ENCODE results near the gene ADM2.
A peak's percentile ranks its signal among the peaks of the same experiment; 100 is the strongest.
"Not testable (repeated sequence)": the region's sequence is repeated elsewhere in the genome, so short reads cannot be mapped to it uniquely, and the experiment has no call there.

Gene ADM2

DNA sequence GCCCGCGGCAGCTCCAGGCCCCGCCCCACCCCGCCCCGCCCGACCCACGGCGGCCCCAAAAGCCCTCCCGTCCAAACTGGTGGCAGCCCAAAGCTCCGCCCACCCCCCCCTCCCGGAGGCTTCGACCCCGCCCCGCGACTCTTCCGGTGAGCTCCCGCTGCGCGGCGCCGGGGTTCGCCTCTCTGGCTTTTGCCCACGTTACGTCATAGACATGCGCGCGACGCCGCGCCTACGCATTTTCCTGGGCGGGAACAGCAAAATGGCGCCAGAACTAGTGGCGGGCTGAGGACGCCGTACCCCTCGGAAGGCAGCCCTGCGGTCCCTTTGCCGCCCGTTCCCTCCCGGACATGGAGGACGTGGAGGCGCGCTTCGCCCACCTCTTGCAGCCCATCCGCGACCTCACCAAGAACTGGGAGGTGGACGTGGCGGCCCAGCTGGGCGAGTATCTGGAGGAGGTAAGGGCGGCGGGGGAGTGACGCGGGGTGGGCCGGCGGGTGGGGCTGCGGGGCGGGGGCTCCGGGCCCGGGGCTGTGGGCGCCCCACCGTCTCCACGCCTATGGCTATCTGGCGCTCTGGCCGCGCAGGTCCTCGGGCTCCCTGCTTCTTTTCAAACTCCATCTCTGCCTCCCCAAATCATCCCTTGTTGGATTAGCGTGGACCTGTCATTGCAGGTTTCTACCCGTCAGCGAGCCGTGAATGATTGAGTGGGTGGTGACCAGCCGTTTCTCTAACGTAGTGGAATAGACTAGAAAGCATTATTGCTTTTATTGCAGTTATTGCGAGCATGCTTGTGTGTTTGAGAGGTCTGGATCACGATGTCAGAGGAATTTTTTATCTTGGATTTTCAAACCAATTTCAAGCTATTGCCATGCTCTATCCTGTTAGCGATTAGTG is 26.9 kb downstream of the ADM2 start, which contains the start of gene NCAPH2:
Gene NCAPH2 (plus strand): TSS at position 234 of the 894 bp plus-strand sequence. CDS start 114 bp downstream, at position 348.
- no peak for DNase-seq

DNA sequence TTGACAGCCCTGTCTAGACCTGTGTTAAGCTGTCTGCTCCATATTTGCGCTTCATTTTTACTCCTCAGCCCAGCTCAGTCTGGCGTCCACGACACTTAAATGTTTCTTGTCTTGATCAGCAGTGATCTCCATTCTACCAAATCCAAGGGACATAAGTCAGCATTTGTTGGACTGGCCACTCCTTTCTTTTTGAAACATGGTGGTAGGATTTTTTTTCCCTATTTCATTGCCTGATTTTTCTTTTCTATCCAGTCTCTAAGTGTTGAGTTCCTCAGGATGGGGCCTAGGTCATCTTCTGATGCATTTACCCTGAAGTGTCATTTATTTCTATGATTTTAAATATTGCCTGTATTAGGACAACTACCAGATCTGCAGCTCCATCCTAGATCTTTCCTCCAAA is 27.6 kb downstream of the ADM2 start:
- no peak for DNase-seq

DNA sequence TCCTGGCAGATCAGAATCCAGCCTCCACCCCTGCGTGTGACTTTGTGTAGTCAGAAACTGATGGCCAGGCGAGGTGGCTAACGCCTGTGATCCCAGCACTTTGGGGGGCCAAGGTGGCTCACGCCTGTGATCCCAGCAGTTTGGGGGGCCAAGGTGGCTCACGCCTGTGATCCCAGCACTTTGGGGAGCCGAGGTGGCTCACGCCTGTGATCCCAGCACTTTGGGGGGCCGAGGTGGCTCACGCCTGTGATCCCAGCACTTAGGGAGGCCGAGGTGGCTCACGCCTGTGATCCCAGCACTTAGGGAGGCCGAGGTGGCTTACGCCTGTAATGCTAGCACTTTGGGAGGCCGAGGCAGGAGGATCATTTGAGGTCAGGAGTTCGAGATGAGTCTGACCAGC is 31.8 kb downstream of the ADM2 start:
- DNase-seq, result no peak

DNA sequence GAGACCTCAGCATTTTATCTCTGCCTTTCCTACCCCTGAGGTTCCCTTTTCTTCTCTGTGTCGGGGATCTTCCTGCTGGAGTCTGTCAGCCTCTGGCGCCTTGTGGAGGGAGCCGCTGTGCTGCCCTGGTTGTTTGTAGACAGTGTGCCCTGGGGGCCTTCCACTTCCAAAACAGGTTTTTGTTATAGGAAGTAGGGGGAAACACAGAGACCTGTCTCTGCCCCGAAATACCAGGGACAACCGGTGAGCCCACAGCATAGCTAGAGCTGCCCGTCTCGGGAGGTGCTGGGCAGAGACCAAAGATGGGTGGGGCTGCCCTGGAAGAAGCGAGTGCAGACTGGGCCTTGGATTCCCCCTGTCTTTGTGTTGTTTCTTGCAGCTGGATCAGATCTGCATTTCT is 34.7 kb downstream of the ADM2 start:
- no peak for DNase-seq

DNA sequence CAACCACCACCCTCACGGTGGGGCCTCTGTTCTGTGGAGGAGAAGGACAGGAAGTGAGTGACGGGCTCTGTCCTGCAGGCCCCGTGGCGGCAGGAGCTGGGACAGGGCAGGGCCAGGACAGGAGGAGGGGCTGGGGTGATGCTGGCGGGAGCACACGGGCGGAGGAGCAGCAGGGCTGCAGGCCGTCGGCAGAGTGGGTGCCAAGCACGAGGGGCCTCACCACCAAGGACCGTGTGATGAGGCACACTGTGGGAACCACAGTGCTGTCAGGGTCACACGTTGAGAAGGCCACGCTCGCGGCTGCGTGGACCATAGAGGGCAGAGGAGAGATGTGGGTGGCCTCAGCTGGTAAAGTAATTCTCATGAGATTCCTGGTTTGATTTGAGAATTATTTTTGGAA is 35.5 kb downstream of the ADM2 start:
- DNase-seq, result no peak

DNA sequence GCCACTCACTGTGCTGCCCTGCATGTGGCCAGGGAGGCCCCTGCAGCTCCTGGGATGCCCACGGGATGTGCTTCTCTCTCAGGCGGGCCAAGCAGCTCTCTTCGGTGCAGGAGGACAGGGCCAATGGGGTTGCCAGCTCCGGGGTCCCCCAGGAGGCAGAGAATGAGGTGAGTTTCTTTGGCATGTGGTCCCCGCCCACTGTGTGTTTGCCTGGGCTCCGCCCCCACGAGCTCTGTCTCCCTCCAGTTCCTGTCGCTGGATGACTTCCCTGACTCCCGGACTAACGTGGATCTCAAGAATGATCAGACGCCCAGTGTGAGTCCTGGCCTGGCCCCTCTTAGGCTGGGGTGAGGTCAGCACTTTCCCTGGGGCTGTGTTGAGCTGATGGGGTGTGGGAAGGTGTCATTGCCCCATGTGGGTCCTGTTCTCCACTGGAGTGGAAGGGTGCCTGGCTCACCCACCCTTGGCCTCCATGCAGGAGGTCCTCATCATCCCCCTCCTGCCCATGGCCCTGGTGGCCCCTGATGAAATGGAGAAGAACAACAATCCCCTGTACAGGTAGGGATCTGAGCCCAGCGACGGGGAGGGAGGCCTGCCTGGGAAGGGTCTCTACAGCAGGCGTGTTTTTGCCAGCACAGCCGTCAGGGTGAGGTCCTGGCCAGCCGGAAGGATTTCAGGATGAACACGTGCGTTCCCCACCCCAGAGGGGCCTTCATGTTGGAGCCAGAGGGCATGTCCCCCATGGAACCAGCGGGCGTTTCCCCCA is 36.3 kb downstream of the ADM2 start:
- no peak for DNase-seq

DNA sequence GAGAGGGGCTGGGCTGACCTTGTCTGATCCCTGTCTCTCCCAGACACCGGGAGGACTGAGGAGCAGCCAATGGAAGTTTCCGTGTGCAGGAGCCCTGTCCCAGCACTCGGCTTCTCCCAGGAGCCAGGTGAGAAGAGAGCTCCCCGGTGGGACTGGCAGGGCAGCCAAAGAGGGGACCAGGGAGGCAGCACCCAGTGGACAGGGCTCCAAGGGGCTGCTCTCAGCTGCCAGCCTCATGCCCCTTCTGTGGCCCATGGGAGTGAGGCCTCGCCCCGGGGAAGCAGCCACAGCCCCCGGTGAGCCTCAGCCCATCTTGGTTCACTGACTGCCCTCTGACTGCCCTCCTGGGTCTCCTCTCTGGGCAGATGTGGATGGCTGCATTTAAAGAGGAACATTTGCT is 37.3 kb downstream of the ADM2 start:
- no peak for DNase-seq

DNA sequence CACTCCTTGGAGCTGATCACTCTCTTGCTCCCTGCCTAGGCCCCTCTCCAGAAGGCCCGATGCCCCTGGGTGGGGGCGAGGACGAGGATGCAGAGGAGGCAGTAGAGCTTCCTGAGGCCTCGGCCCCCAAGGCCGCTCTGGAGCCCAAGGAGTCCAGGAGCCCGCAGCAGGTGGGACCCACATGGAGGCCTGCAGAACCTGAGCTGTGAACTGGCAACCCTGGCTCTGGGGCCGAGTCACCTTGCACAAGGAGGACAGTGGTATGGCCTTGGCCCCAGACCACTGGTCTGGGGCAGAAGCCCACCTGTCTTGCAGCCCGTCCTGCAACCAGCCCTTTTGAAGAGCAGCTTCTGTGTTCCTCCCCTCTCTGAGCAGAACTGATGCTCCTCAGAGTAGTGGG is 37.8 kb downstream of the ADM2 start:
- no peak for DNase-seq

DNA sequence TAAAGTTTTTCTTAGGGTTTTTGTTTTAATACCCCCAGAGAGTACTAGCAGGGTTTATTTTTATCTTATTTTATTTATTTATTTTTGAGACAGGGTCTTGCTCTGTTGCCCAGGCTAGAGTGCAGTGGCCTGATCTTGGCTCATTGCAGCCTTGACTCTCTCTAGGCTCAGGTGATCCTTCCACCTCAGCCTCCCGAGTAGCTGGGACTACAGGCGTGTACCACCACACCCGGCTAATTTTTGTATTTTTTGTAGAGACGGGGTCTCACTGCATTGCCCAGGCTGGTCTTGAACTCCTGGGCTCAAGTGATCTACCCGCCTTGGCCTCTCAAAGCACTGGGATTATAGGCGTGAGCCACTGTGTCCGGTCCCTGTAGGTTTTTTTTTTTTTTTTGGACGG is 38.8 kb downstream of the ADM2 start:
- DNase-seq, result not testable (repeated sequence)

DNA sequence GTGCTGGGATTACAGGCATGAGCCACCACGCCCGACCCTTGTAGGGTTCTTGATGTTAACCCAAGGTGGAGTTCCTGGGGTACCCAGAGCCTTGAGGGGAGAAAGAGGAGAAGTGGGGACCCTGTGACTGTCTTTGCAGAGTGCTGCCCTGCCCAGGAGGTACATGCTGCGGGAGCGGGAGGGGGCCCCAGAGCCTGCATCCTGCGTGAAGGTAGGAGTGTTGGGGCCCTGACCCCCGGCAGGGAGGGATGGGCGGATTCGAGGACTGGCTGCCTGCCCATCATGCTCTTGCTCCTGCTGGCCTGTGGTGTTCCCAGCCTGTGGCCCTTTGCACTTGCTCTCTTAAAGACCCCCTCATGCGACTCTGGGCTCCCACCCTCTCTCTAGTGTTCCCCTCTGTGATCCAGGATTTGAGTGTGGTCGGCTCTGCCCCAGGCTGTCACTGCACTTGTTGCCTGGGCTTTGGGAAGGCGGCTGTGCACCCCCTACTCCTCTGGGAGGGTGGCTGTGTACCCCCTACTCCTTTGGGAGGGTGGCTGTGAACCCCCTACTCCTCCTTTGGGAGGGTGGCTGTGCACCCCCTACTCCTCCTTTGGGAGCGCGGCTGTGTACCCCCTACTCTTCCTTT is 39.6 kb downstream of the ADM2 start:
- no peak for DNase-seq

DNA sequence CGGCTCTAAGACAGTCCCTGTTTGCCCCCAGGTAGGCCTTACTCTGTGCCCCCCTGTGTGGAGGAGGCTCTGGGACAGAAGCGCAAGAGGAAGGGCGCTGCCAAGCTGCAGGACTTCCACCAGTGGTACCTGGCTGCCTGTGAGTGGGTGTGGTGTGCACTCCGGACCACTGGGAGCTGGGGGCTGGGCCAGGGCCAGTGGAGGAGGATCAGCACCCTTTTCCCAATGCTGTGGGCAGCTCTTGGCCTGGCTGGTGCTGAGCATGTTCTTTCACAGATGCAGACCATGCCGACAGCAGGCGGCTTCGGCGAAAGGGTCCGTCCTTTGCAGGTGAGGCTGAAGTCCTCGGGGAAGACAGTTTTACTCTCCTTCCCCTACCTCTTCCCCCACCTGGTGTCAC is 40.4 kb downstream of the ADM2 start:
- no peak for DNase-seq

DNA sequence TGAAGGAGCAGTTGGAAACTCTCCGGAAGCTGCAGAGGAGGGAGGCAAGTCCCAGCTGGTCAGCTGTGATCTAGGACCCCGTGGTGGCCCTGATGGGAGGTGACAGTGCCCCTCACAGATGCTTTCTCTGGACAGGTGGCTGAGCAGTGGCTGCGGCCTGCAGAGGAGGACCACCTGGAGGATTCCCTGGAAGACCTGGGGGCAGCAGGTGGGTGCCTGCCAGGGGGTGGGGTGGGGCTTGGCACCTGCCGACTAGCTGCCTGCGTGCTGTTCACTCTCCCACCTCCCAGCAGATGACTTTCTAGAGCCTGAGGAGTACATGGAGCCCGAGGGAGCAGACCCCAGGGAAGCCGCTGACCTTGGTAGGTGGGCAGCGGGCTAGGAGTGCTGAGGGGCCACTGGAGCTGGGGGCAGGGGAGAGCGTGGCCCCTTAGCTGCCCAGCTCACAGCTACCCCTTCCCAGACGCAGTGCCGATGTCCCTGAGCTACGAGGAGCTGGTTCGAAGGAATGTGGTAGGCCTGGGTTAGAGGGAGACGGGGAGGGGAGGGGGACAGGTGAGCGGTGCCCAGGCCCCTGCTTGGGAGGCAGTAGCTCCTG is 41.0 kb downstream of the ADM2 start:
- DNase-seq, result no peak

DNA sequence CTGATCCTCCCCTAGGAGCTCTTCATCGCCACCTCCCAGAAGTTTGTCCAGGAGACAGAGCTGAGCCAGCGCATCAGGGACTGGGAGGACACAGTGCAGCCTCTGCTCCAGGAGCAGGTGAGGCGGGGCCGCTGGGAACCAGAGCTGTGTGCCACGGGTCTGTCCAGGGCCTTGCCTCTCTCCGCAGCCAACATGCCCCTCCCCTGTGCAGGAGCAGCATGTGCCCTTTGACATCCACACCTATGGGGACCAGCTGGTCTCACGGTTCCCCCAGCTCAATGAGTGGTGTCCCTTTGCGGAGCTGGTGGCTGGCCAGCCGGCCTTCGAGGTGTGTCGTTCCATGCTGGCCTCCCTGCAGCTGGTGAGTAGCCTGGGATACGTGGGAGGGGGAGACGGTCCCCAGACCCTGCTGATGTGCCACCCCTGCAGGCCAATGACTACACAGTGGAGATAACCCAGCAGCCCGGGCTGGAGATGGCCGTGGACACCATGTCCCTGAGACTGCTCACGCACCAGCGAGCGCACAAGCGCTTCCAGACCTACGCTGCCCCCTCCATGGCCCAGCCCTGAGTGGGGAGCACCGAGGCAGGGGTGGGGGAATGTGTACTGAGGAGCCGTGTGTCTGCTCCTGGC is 41.6 kb downstream of the ADM2 start:
- DNase-seq, result no peak

DNA sequence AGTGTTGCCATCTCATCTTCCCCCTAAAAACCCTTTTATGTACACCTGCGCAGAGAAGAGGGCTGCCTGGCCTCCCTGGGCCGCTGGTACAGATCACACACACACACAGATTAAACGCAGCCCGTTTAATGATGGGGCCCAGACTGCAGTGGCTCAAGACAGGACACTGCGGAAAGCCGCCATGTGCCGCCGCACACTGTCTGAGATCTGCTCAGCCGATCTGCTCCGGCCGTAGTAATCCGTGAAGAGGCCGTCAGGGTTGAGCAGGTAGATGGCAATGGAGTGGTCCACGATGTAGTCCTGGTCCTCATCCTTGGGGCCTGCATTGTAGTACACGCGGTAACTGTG is 42.1 kb downstream of the ADM2 start:
- DNase-seq, result no peak

DNA sequence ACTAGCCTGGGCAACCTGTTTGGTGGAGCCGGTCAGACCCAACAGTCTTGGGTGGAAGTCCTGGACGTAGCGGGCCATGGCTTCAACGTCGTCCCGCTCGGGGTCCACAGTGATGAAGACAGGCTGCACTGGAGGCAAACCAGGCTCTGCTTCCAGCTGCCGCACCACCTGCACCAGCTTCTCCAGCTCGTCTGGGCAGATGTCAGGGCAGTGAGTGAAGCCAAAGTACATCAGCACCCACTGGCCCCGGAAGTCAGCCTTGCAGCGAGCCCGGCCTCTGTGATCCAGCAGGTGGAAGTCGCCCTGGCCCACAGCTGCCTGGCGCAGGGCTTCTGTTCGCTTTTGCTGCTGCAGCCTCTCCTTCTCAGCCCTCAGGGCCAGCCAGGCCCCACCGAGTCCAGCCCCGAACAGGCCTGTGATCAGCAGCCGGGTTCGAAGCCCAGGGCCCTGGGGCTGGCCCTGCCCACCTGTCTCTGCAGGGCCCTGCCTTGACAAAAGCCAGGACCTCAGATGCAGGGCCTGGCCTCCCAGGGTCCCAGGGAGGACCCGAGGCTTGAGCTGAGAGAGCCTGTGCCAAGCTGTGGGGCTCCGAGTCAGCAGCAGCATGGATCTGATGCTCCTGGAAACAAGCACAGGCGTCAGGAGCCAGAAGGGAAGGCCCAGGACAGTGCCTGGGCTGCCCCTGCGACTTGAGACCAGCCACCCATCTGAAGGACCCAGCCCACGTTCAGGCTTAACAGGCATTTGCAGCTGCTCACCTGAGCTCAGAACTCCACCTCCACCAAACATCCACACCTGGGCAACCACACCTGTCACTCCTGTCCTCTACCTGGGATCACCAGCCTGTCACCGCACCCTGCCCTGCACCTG is 42.7 kb downstream of the ADM2 start:
- no peak for DNase-seq

DNA sequence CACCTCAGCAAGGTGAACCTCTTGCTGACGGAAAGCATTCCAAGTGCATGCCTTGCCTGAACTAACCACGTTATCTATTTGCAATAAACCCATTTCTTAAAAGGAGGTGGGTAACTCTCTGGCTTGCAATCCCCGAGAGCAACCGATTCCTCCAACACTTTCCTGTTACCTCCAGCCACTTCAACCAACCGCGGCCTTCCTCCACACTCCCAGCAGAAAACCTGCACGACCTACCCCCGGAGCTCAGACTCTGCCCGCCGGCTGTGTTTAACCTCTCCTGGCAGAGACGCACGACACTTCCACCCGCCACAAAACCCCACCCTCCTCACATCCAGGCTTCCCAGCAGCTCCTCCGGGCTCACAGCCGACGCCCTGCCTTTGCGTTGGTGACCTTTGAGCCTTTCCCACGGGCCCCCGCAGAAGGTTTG is 43.3 kb downstream of the ADM2 start:
- DNase-seq, result no peak

DNA sequence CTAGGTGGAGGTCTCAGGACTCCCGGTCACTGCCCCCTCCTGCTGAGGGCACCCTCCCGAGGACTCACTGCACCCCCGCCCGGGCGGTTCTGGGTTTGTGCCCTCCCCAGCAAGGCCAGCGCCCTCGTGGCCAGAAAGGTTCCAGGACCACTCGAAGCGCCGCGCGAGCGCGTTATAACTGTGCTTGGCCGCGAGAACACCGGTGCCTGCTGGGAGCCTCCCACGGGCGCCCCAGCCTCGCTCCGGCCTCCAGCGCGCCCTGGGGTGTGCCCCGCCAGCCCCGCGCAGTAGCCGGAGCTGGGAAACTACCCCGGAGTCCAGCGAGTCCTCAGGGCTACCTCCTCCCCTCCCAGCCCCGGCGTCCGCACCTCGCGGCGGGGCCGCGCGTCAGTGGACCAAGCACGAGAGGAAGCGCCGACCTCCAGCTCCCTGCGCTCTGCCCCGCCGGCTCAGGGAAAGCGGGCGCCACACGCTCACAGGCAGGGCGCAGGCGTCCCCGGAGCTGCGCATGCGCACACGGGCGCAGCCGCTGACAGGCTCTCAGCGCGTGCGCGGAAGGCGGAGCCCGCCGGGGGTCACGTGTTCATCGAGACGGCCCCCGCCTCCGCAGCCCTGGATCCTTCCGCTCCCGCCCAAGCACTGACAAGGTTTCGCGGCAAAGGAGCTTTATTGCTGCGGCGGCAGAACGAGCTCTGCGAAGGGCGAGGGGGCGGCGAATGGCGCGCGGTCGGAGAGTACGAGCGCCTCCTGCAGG is 43.9 kb downstream of the ADM2 start, which contains the start of gene SCO2:
Gene SCO2 (minus strand): TSS at position 495 of the 754 bp plus-strand sequence. CDS start 1,187 bp downstream, outside the sequence.
- DNase-seq, result no peak

DNA sequence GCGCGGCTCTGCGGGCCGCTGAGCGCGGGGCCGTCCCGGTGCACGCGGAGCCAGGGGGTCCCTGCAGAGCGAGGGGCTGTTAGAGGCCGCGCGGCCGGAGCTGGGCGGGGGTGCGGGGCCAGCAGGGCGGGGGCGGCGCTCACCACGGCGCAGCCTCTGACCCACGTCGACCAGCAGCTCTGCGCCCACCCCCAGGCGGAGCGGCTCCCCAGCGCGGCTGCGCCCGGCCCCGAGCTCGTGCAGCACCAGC is 44.4 kb downstream of the ADM2 start:
- DNase-seq, result no peak

DNA sequence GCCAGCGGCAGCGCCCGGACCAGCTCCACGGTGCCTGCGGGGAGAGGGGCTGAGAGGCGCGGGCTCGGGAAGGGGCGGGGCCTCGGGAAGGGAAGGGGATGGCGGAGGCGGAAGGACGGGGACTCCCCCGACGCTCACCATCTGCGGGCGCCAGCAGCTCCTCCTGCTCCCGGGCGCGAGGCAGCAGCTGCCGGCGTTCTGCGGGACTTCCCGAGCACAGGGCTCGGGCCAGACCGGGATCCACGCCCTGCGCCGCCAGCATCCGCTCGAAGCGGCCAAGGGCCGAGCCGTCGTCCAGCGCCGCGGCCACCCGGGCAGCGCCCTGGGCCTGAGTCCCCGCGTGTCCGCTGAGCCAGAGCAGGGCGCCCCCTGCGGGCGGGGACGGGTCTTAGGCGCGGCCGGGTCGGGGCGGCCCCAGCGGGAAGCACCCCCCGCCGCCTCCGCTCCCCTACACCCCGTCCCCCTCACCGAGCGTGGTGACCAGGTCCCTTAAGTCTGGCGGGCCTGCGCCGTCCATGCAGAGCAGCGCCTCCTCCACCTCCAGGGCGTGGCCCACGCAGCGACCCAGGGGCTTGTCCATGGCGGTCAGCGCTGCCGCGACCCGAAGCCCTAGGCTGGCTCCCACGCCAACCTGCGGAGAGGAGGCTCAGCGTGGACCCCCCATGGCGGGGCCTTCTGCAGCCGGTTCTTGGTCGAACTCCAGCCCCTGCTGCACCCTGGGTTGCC is 44.9 kb downstream of the ADM2 start:
- DNase-seq, result peak; percentile 37

All from SIG-M5 (cell line).